GM12878 (cell line): Measurements from ENCODE around the gene MCC. TPM values are rescaled to one million over a fixed set of nuclear protein-coding genes. Genes with fewer than 3 reads are reported as not detected.

Source experiments
- ATAC-seq: fragments of 200-7000 bp; cut with Tn5 transposase; 3 replicates; pipeline ENCODE4 v1.9.1; 2020; ENCODE audit warnings: mild to moderate bottlenecking, moderate library complexity
- BruUV-seq: library from RNA; stranded (reverse); fragments of 400-500 nt; replicated peaks from 2 replicates; lab custom pipeline; 2021; lab: Mats Ljungman, UMichigan
- CTCF ChIA-PET: fragments of 300-600 bp; sonication (Branson Sonifier 250); formaldehyde crosslinking; extraction: SDS; loops from one replicate; lab custom pipeline; 2021; ENCODE audit warnings: inconsistent platforms; lab: Yijun Ruan, JAX
- POLR2A ChIA-PET: fragments of 350-600 bp; formaldehyde crosslinking; extraction: SDS; loops from one replicate; lab custom pipeline; 2021; ENCODE audit warnings: inconsistent platforms; lab: Charles Lee
- RAD21 ChIA-PET: fragments of 300-600 bp; sonication (Branson Sonifier 250); formaldehyde crosslinking; loops from one replicate; lab custom pipeline; 2023; ENCODE audit warnings: antibody characterized with exemption; ENCODE audit not compliant: unreplicated experiment; lab: Charles Lee
- SMC1A ChIA-PET: fragments of 300-600 bp; sonication (Branson Sonifier 250); formaldehyde crosslinking; loops from one replicate; lab custom pipeline; 2023; ENCODE audit not compliant: unreplicated experiment, uncharacterized antibody; lab: Charles Lee
- DNase-seq: peaks from one replicate; pipeline ENCODE4 v3.0.0-alpha.2; 2011; ENCODE audit warnings: low read depth, low spot score
- FAIRE-seq: peaks from 3 replicates; lab custom pipeline; 2011; peaks lifted over from hg19 to GRCh38; lab: Jason Lieb, UNC
- H2AFZ ChIP-seq: 2 replicates; pipeline ENCODE4 v1.6.0; 2011; ENCODE audit warnings: low read depth, low read length, control low read depth; ENCODE audit not compliant: control insufficient read depth
- H3K27ac ChIP-seq: 2 replicates; pipeline ENCODE4 v1.5.1; 2011; ENCODE audit warnings: control low read depth; ENCODE audit not compliant: control insufficient read depth, insufficient read depth
- H3K27me3 ChIP-seq, 2 experiments: replicated peaks in 1 of 2; 2 replicates each; pipeline versions ENCODE4 v1.6.0 to v1.6.1; 2011; ENCODE audit warnings: low read length in 1 of 2; ENCODE audit not compliant: control insufficient read depth in 2 of 2, insufficient read depth in 2 of 2
- H3K36me3 ChIP-seq, 2 experiments: 2 replicates each; pipeline ENCODE4 v1.5.1; 2011; ENCODE audit warnings: low read length in 1 of 2; ENCODE audit not compliant: control insufficient read depth in 2 of 2, insufficient read depth in 2 of 2
- H3K4me1 ChIP-seq: 2 replicates; pipeline ENCODE4 v1.6.1; 2011; ENCODE audit warnings: mild to moderate bottlenecking, low read length, moderate library complexity, mixed read lengths; ENCODE audit not compliant: control insufficient read depth, insufficient read depth
- H3K4me2 ChIP-seq: 2 replicates; pipeline ENCODE4 v1.6.0; 2011; ENCODE audit warnings: control low read depth; ENCODE audit not compliant: control insufficient read depth, insufficient read depth
- H3K4me3 ChIP-seq: fragments of 200-600 bp; sonication (generic); 2 replicates; pipeline ENCODE4 v1.5.1; 2016
- H3K79me2 ChIP-seq: 2 replicates; pipeline ENCODE4 v1.6.0; 2011; ENCODE audit warnings: low read length; ENCODE audit not compliant: control insufficient read depth, insufficient read depth
- H3K9ac ChIP-seq: 2 replicates; pipeline ENCODE4 v1.8.0; 2011; ENCODE audit warnings: low read length, control low read depth, mixed read lengths; ENCODE audit not compliant: control insufficient read depth, insufficient read depth
- H3K9me3 ChIP-seq: replicated peaks from 3 replicates; pipeline ENCODE4 v1.5.1; 2011; ENCODE audit warnings: mild to moderate bottlenecking, low read length; ENCODE audit not compliant: control insufficient read depth, insufficient read depth
- H4K20me1 ChIP-seq: 2 replicates; pipeline ENCODE4 v1.6.0; 2011; ENCODE audit not compliant: control insufficient read depth, insufficient read depth
- ESRRA ChIP-seq: IDR thresholded peaks from 2 replicates; pipeline ENCODE4 v1.6.1; 2012; ENCODE audit warnings: mild to moderate bottlenecking, low read length, improper control_type of control experiment
- NBN ChIP-seq: fragments of 450-650 bp; IDR thresholded peaks from 2 replicates; pipeline ENCODE4 v1.6.1; 2016
- PRDM15 ChIP-seq: fragments of 450-650 bp; formaldehyde crosslinking; IDR thresholded peaks from 2 replicates; pipeline ENCODE4 v1.4.0; 2020; ENCODE audit warnings: mild to moderate bottlenecking, moderate library complexity
- YY1 ChIP-seq: IDR thresholded peaks from 2 replicates; pipeline ENCODE4 v1.6.1; 2011; ENCODE audit warnings: low read depth, mild to moderate bottlenecking, low read length
- ZBTB33 ChIP-seq: fragments of 450-650 bp; IDR thresholded peaks from 2 replicates; pipeline ENCODE4 v1.6.1; 2017; ENCODE audit warnings: mild to moderate bottlenecking
- ZNF217 ChIP-seq: fragments of 450-650 bp; IDR thresholded peaks from 2 replicates; pipeline ENCODE4 v1.6.1; 2017; ENCODE audit warnings: antibody characterized with exemption, mild to moderate bottlenecking
- ZNF274 ChIP-seq: IDR thresholded peaks from one replicate; pipeline ENCODE4 v1.8.0; 2011; ENCODE audit not compliant: insufficient read length, insufficient read depth
- WGBS: methylation state at CpG from one replicate; pipeline ENCODE4 v1.1.6; 2016; ENCODE audit warnings: low lambda C conversion rate; ENCODE audit not compliant: insufficient replicate concordance, insufficient coverage; ENCODE audit errors: missing lambda C conversion rate; 5-methylcytosine and 5-hydroxymethylcytosine counted together
- in situ Hi-C: fragments of 300-500 bp; cut with MboI; formaldehyde crosslinking; loops from 9 replicates; pipeline ENCODE4 v1.14.3; 2018; ENCODE audit warnings: mixed read lengths
- intact Hi-C: fragments of 100-400 bp; cut with micrococcal nuclease; formaldehyde crosslinking; loops from one replicate; pipeline ENCODE4 v1.14.2; 2022; ENCODE audit not compliant: unreplicated experiment
- polyA plus RNA-seq, 11 experiments: library from polyadenylated mRNA; depleted of rRNA in 4 of 11; unstranded in 6 of 11; stranded (reverse) in 5 of 11; fragments of >200 nt; fragmentation: Nextera tagmentation in 4 of 11; fragmentation: Illumina TruSeq in 1 of 11; extraction: Ambion mirVana in 4 of 11; extraction: Trizol in 1 of 11; gene quantifications; 1 replicate in 1 of 11; 2 replicates in 10 of 11; pipeline versions ENCODE4 v1.2.1 to v1.2.3, GENCODE V29; 2011 to 2016; ENCODE audit warnings: inconsistent platforms in 2 of 11, missing spikeins in 2 of 11, low read depth in 1 of 11
- total RNA-seq, 4 experiments: library from RNA; depleted of rRNA in 3 of 4; stranded (reverse); fragments of >200 nt in 3 of 4; fragmentation: Illumina TruSeq in 1 of 4; extraction: Trizol in 1 of 4; gene quantifications; 2 replicates each; pipeline versions ENCODE4 v1.2.1 to v1.2.3, GENCODE V29; 2013 to 2021
- TF ChIP-seq, protein P1 (sequence below): IDR thresholded peaks from 2 replicates; pipeline ENCODE4 v1.6.1; 2012; ENCODE audit warnings: low read length, inconsistent platforms

The MCC gene
- total and polyA plus RNA-seq, 10 of the 15 experiments (the other 5 are each of a cell fraction or from before 2014, with no cell fraction given), result 0.03 to 0.86 (median 0.16) TPM

DNA sequence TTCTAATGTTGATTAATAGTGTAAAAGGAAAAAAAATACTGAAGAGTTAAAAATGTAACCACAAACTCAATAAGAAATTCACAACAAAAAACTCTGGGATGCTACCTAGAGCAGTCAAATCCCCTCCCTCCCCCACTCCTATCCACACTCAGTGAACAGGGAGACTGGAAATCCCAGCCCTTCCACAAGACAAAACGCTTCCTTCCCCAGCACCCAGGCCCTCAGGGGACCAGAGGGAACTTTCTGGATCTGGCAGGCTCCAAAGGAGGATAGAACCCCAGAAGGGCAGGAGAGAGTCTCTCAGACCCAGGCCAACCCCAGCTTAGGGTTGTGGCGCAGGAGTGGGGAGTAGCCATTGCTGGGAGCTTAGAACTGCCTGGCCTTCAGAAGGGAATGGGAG is 456.7 kb downstream of the MCC start:
- Histone ChIP-seq H3K79me2 (no peaks in the 10 kb centered on the region), H3K4me2 (no peak overlapping the region), H3K27ac (no peak overlapping the region), H3K36me3 (peaks cover 0 to 3% of the 10 kb centered on the region in 2 experiments; a peak in 3 of 4 replicates), H3K9ac (no peak overlapping the region), H3K4me1 (no peaks in the 10 kb centered on the region), H3K27me3 (no peaks in the 10 kb centered on the region), H3K4me3 (no peak overlapping the region), H4K20me1 (no peaks in the 10 kb centered on the region), H3K9me3 (no peaks in the 10 kb centered on the region), H2AFZ (no peak overlapping the region)
- DNase-seq (no peak), FAIRE-seq (no peak), ATAC-seq (no peak)
- POLR2A ChIA-PET, result interaction anchor here (0.6 kb wide), 1 partner anchor 244 kb away, joined by 3 read pairs; no protein-coding TSS in a partner anchor
- intact Hi-C loops, result no loop called here
- 45% methylated on average over 2 of the region's 2 CpGs for WGBS
- SMC1A ChIA-PET, result no interaction called here
- BruUV-seq, result no TSS peak
- RAD21 ChIA-PET, result no interaction called here
- in situ Hi-C loops, result no loop called here
- TF ChIP-seq ZNF217, result no peak
- no peak for TF ChIP-seq YY1
- TF ChIP-seq ESRRA, result no peak
- TF ChIP-seq, protein P1, sequence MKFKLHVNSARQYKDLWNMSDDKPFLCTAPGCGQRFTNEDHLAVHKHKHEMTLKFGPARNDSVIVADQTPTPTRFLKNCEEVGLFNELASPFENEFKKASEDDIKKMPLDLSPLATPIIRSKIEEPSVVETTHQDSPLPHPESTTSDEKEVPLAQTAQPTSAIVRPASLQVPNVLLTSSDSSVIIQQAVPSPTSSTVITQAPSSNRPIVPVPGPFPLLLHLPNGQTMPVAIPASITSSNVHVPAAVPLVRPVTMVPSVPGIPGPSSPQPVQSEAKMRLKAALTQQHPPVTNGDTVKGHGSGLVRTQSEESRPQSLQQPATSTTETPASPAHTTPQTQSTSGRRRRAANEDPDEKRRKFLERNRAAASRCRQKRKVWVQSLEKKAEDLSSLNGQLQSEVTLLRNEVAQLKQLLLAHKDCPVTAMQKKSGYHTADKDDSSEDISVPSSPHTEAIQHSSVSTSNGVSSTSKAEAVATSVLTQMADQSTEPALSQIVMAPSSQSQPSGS, result no peak
- CTCF ChIA-PET, result interaction anchor here (1.0 kb wide), 1 partner anchor 120 kb away, joined by 3 read pairs; no protein-coding TSS in a partner anchor

DNA sequence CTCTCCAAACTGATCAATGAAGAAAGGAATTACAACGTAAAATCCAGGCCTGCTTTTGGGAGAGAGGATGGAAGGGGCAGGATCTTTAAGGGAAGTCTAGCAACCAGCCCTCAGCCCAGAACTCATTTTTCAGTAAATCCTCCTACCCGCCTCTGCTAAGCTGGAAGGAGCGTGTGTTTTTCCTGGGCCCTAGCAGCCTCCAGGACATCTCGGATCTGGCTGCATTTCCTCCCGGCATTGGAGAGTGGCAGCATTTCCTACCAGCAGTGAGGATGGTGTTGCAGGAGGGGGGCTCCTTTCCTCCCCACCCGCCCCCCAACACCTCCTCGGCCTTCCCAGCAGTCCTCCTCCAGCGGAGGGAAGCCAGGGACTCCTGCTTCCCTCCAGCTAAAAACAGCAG is 457.1 kb downstream of the MCC start:
- 69% methylated on average over 8 of the region's 8 CpGs for WGBS
- H3K4me3 ChIP-seq, result no peak overlapping the region
- POLR2A ChIA-PET, result interaction anchor here (0.6 kb wide), 1 partner anchor 244 kb away, joined by 3 read pairs; no protein-coding TSS in a partner anchor
- H3K79me2 ChIP-seq, result no peaks in the 10 kb centered on the region
- TSS peak; percentile 13 for BruUV-seq
- H3K9ac ChIP-seq, result no peak overlapping the region
- H4K20me1 ChIP-seq, result no peaks in the 10 kb centered on the region
- no peak overlapping the region for H2AFZ ChIP-seq
- no peaks in the 10 kb centered on the region for H3K27me3 ChIP-seq
- no peak for ATAC-seq
- no peak for FAIRE-seq
- DNase-seq, result no peak
- no peaks in the 10 kb centered on the region for H3K9me3 ChIP-seq
- CTCF ChIA-PET, result interaction anchor here (0.9 to 1.6 kb wide), 3 partner anchors 35 to 183 kb away, joined by 3 to 5 read pairs (median 3); no protein-coding TSS in a partner anchor
- RAD21 ChIA-PET, result no interaction called here
- intact Hi-C loops (no loop called here), in situ Hi-C loops (no loop called here)
- SMC1A ChIA-PET, result no interaction called here
- peaks cover 0 to 3% of the 10 kb centered on the region in 2 experiments; a peak in 3 of 4 replicates for H3K36me3 ChIP-seq
- H3K4me2 ChIP-seq, result no peak overlapping the region
- no peaks in the 10 kb centered on the region for H3K4me1 ChIP-seq
- no peak overlapping the region for H3K27ac ChIP-seq
- no peak for TF ChIP-seq NBN
- no peak for TF ChIP-seq ZNF274
- TF ChIP-seq PRDM15 (CRISPR knock-in tag), result no peak
- TF ChIP-seq ZBTB33, result no peak
